ENCODE measurements around the gene UBE3B.
A peak's percentile ranks its signal among the peaks of the same experiment; 100 is the strongest.

Gene UBE3B

DNA sequence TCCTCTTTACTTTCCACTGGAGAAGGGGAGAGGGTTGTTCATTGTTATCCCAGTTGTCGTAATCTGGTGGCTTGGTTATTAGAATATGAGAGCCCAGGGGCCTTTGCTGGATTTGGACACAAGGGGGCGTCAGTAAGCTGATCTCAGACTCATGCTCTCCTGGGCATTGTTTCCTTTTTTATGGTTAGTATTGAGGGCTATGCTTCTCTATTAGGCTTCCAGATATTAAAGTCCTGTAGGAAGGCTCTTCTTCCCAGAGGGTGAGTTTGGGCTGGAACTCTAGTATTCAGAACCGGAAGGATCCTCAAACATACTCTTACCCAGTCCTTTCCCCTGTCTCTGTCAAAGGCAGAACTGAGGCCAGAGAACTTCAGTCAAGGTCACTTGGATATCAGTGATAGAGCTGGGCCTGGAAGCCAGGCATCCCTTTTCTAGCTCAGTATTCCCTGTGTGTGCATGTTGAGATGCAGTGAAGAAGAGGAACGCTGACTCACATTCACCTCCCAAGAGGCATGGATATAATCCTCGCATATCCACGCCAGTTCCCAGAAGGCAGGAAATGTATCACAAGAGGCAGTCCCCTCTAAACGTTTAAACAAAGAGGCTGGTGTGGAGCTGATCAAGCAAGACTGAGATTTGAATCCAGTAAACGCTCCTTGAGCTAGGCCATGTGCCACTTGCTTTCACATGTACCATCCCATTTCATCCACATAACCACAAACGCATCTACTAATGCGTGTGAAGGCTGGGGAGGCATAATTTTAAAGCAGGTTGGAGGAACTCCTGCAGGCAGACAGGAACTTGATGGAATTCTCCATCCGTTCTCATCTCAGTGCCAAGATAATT lies 41.6 kb downstream of the UBE3B start:
- peak; percentile 97 for TF ChIP-seq CTCF (IDR thresholded peaks at IDR 0.05; ENCODE audit: low read length, missing control alignments)
- DNase-seq (ENCODE audit: low read depth) = peak; percentile 91
- H3K4me3 ChIP-seq (replicated peaks; ENCODE audit: low read depth, low read length) = no peak overlapping the region

- DNase-seq (ENCODE audit: low read depth) = no peak
These were observed 42.4 kb downstream of the UBE3B start for GRCh38 chr12:109519787-109520186.

DNA sequence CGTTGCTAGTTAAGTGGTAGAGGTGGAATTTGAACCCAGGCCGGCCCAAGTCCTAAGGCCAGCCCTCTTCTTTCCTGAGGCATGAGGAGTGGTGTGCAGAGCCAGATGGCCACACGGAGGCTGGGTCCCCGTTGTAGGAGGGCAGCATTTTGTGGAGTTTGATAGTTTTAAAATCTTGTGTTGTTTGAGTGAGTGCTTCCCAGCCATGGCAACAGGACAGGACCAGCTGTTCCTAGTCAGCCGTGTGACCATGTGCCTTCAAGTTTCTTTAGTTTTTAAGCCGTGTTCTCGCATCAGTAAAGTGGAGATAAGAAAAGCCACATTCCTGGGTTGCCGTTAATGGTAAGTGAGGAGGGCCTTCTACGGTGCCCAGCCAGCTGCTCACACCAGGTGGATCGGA lies 44.4 kb downstream of the UBE3B start:
- TF ChIP-seq CTCF (IDR thresholded peaks at IDR 0.05; ENCODE audit: low read length, missing control alignments) = no peak

More at GRCh38 chr12:109519787-109520186, 42.4 kb downstream of the UBE3B start:
- H3K4me3 ChIP-seq (replicated peaks; ENCODE audit: low read depth, low read length) = no peak overlapping the region
- no peak for TF ChIP-seq CTCF (IDR thresholded peaks at IDR 0.05; ENCODE audit: low read length, missing control alignments)

GRCh38 chr12:109523071-109523470 lies 45.6 kb downstream of the UBE3B start:
- no peak for DNase-seq (ENCODE audit: low read depth)
- no peak overlapping the region for H3K4me3 ChIP-seq (replicated peaks; ENCODE audit: low read depth, low read length)
- TF ChIP-seq CTCF (IDR thresholded peaks at IDR 0.05; ENCODE audit: low read length, missing control alignments) = no peak

More for the DNA sequence above, 44.4 kb downstream of the UBE3B start:
- no peak for DNase-seq (ENCODE audit: low read depth)
- no peak overlapping the region for H3K4me3 ChIP-seq (replicated peaks; ENCODE audit: low read depth, low read length)

- no peak for DNase-seq (ENCODE audit: low read depth)
- no peak for TF ChIP-seq CTCF (IDR thresholded peaks at IDR 0.05; ENCODE audit: low read length, missing control alignments)
- no peak overlapping the region for H3K4me3 ChIP-seq (replicated peaks; ENCODE audit: low read depth, low read length)
These were observed 46.1 kb downstream of the UBE3B start for GRCh38 chr12:109523504-109523903.

DNA sequence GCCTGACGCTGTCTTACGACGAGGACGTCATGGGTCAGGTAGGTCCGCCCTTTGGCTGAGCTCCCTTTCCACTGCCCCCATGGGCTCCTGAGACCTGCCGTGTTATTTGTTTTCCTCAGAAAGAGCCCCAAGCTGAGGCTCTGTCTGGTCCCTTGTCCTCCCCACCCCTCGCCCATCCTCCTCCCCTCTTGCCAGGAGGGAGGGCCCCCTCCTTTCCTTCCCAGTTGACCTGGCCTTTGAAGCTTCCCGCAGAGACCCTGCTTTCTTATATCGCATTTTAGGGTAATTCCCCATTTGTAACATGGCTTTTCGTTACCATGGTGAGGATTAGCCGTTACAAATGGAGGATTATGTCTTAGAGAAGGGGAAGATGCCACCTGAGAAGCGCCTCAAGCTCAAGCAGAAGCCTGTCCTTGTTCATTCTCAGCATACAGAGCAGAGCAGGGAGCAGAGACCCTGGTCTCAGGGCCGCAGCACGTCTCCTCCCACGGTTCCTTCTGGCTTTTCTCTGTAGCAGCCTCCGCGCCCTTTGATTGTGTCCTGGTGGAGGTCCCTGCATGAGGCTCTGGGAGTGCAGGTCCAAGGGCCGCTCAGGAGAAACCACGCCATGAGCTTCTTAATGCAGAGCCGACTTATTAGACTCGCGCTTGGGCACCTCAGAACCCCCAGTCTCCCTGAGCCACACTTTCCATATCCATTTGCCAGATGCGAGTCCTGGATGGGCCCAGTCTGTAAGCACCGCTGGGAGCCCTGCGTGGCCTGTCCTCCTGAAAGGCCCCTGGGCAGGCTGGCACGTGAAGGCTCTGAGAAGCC lies 47.2 kb downstream of the UBE3B start:
- no peak for DNase-seq (ENCODE audit: low read depth)
- no peak for TF ChIP-seq CTCF (IDR thresholded peaks at IDR 0.05; ENCODE audit: low read length, missing control alignments)
- H3K4me3 ChIP-seq (replicated peaks; ENCODE audit: low read depth, low read length) = no peak overlapping the region
